ENCODE data around the gene CUX1. TPM values are rescaled to one million over a fixed set of nuclear protein-coding genes. Genes with fewer than 3 reads are reported as not detected.
A peak's percentile ranks its signal among the peaks of the same experiment; 100 is the strongest.

Gene CUX1
- total and polyA plus RNA-seq, 10 of the 15 experiments (the other 5 are each of a cell fraction or from before 2014, with no cell fraction given), result 6.1 to 48.6 (median 25.9) TPM

DNA sequence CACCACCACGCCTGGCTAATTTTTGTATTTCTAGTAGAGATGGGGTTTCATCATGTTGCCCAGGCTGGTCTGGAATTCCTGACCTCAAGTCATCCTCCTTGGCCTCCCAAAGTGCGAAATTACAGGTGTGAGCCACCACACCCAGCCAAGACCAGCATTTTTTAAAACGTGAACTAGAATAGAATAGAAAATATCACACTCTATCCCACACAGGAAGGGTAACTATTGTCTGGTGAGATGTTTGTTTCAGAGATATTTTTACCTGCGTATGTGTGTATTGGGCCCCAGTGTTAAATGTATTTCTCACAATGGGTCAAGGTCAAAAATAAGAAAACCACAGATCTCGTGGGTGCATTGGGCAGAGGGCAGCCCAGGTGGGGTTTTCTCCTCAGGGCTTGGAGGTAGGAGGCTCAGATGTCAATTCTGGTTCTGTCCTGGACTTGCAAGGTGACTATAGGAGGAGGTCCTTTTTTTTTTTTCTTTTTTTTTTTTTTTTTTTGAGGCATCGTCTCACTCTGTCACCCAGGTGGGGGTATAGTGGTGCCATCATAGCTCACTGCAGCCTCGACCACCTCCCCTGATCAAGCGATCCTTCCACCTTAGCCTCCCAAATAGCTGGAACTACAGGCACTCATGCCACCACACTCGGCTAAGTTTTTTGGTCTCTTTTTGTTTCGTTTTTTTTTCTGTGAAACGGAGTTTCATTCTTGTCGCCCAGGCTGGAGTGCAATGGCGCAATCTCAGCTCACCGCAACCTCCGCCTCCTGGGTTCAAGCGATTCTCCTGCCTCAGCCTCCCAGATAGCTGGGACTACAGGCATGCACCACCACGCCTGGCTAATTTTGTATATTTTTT is 488.2 kb downstream of the CUX1 start:
- peaks cover 56% of the 10 kb centered on the region for H3K4me1 ChIP-seq (ENCODE audit: control insufficient read depth, insufficient read depth, low read length)
- POLR2A ChIA-PET, result interaction anchor here (0.6 to 3.4 kb wide), 9 partner anchors 10 to 572 kb away, joined by 3 to 34 read pairs (median 5); partner anchors contain the start of gene SH2B2
- TF ChIP-seq, protein P1, sequence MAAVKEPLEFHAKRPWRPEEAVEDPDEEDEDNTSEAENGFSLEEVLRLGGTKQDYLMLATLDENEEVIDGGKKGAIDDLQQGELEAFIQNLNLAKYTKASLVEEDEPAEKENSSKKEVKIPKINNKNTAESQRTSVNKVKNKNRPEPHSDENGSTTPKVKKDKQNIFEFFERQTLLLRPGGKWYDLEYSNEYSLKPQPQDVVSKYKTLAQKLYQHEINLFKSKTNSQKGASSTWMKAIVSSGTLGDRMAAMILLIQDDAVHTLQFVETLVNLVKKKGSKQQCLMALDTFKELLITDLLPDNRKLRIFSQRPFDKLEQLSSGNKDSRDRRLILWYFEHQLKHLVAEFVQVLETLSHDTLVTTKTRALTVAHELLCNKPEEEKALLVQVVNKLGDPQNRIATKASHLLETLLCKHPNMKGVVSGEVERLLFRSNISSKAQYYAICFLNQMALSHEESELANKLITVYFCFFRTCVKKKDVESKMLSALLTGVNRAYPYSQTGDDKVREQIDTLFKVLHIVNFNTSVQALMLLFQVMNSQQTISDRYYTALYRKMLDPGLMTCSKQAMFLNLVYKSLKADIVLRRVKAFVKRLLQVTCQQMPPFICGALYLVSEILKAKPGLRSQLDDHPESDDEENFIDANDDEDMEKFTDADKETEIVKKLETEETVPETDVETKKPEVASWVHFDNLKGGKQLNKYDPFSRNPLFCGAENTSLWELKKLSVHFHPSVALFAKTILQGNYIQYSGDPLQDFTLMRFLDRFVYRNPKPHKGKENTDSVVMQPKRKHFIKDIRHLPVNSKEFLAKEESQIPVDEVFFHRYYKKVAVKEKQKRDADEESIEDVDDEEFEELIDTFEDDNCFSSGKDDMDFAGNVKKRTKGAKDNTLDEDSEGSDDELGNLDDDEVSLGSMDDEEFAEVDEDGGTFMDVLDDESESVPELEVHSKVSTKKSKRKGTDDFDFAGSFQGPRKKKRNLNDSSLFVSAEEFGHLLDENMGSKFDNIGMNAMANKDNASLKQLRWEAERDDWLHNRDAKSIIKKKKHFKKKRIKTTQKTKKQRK (IDR thresholded peaks at IDR 0.05; ENCODE audit: low read depth, low read length), result no peak
- TF ChIP-seq, protein P2, sequence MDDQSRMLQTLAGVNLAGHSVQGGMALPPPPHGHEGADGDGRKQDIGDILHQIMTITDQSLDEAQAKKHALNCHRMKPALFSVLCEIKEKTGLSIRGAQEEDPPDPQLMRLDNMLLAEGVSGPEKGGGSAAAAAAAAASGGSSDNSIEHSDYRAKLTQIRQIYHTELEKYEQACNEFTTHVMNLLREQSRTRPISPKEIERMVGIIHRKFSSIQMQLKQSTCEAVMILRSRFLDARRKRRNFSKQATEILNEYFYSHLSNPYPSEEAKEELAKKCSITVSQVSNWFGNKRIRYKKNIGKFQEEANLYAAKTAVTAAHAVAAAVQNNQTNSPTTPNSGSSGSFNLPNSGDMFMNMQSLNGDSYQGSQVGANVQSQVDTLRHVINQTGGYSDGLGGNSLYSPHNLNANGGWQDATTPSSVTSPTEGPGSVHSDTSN (IDR thresholded peaks at IDR 0.05; ENCODE audit: insufficient replicate concordance, low read depth, low read length), result no peak
- no peak for TF ChIP-seq POLR2AphosphoS5 (IDR thresholded peaks at IDR 0.05; ENCODE audit: low read length)
- TF ChIP-seq ZNF207 (IDR thresholded peaks at IDR 0.05; ENCODE audit: borderline replicate concordance), result no peak
- peak; percentile 79; the same call in 1 of the 2 replicates for TF ChIP-seq ZBED1 (IDR thresholded peaks at IDR 0.05; ENCODE audit: borderline replicate concordance)
- TF ChIP-seq HDGF (IDR thresholded peaks at IDR 0.05), result peak; percentile 76; the same call in 1 of the 2 replicates
- TF ChIP-seq, protein P3, sequence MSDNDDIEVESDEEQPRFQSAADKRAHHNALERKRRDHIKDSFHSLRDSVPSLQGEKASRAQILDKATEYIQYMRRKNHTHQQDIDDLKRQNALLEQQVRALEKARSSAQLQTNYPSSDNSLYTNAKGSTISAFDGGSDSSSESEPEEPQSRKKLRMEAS (IDR thresholded peaks at IDR 0.05; ENCODE audit: low read depth, low read length), result no peak
- TF ChIP-seq, protein P4, sequence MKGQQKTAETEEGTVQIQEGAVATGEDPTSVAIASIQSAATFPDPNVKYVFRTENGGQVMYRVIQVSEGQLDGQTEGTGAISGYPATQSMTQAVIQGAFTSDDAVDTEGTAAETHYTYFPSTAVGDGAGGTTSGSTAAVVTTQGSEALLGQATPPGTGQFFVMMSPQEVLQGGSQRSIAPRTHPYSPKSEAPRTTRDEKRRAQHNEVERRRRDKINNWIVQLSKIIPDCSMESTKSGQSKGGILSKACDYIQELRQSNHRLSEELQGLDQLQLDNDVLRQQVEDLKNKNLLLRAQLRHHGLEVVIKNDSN (IDR thresholded peaks at IDR 0.05; ENCODE audit: borderline replicate concordance, extremely low read length, insufficient read depth, low read depth, low read length), result no peak
- peak; percentile 83 to 92 for TF ChIP-seq IKZF2 (IDR thresholded peaks at IDR 0.05)
- TF ChIP-seq ATF7 (IDR thresholded peaks at IDR 0.05; ENCODE audit: low read depth), result peak; percentile 80
- no peak for TF ChIP-seq STAT1 (conservative IDR thresholded peaks at IDR 0.05)
- TF ChIP-seq, protein P5, sequence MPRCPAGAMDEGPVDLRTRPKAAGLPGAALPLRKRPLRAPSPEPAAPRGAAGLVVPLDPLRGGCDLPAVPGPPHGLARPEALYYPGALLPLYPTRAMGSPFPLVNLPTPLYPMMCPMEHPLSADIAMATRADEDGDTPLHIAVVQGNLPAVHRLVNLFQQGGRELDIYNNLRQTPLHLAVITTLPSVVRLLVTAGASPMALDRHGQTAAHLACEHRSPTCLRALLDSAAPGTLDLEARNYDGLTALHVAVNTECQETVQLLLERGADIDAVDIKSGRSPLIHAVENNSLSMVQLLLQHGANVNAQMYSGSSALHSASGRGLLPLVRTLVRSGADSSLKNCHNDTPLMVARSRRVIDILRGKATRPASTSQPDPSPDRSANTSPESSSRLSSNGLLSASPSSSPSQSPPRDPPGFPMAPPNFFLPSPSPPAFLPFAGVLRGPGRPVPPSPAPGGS (IDR thresholded peaks at IDR 0.05; ENCODE audit: borderline replicate concordance, insufficient read depth, low read depth, low read length, poor library complexity, severe bottlenecking), result peak; percentile 82
- TF ChIP-seq TBL1XR1 (IDR thresholded peaks at IDR 0.05; ENCODE audit: low read depth, low read length), result peak; percentile 89
- peak; percentile 98 for TF ChIP-seq NR2F1 (conservative IDR thresholded peaks at IDR 0.05)
- no peak for TF ChIP-seq TCF7 (IDR thresholded peaks at IDR 0.05; ENCODE audit: borderline replicate concordance)

More for the DNA sequence above, 488.2 kb downstream of the CUX1 start:
- peak; percentile 91 for FAIRE-seq
- H3K9me3 ChIP-seq (replicated peaks; ENCODE audit: control insufficient read depth, insufficient read depth, low read length), result peaks cover 2% of the 10 kb centered on the region; the same call in 2 of the 3 replicates
- peak; percentile 93 for DNase-seq (ENCODE audit: low read depth, low spot score)
- H2AFZ ChIP-seq (ENCODE audit: control insufficient read depth, low read depth, low read length), result no peak overlapping the region
- CTCF ChIA-PET, result interaction anchor here (0.7 to 6.8 kb wide), 3 partner anchors 17 to 136 kb away, joined by 3 to 62 read pairs (median 3); partner anchors contain the start of gene SH2B2
- SMC1A ChIA-PET (ENCODE audit: uncharacterized antibody, unreplicated experiment), result interaction anchor here (1.0 to 7.0 kb wide), 4 partner anchors 12 to 30 kb away, joined by 3 to 91 read pairs (median 4); partner anchors contain the start of gene SH2B2
- H3K4me3 ChIP-seq, result peak overlapping the region; percentile 60
- intact Hi-C loops (cut with micrococcal nuclease; ENCODE audit: unreplicated experiment) (no loop called here), in situ Hi-C loops (cut with MboI) (no loop called here)
- peaks cover 15 to 26% of the 10 kb centered on the region in 2 experiments for H3K36me3 ChIP-seq (ENCODE audit: control insufficient read depth in 2 of 2, insufficient read depth in 2 of 2, low read length in 1 of 2)
- RAD21 ChIA-PET (ENCODE audit: unreplicated experiment), result interaction anchor here (0.8 to 7.2 kb wide), 11 partner anchors 10 to 139 kb away, joined by 3 to 121 read pairs (median 7); partner anchors contain the start of genes PRKRIP1 and SH2B2
- H3K9ac ChIP-seq (ENCODE audit: control insufficient read depth, insufficient read depth, low read length), result peak overlapping the region; percentile 76
- ATAC-seq, result peak; percentile 50
- peak overlapping the region; percentile 97 for H3K27ac ChIP-seq (ENCODE audit: control insufficient read depth, insufficient read depth)
- H3K79me2 ChIP-seq (ENCODE audit: control insufficient read depth, insufficient read depth, low read length), result peaks cover 18% of the 10 kb centered on the region
- no peaks in the 10 kb centered on the region for H4K20me1 ChIP-seq (ENCODE audit: control insufficient read depth, insufficient read depth)
- BruUV-seq (replicated peaks), result no TSS peak
- peak overlapping the region; percentile 97 for H3K4me2 ChIP-seq (ENCODE audit: control insufficient read depth, insufficient read depth)
- no peaks in the 10 kb centered on the region for H3K27me3 ChIP-seq (replicated peaks in 1 of 2; ENCODE audit: control insufficient read depth in 2 of 2, insufficient read depth in 2 of 2, low read length in 1 of 2)
- WGBS (ENCODE audit: insufficient coverage, insufficient replicate concordance, low lambda C conversion rate, missing lambda C conversion rate), result 2% methylated on average over 16 of the region's 17 CpGs
